Erythroblast (primary cell): ENCODE data around the gene ZYG11A.

Experiments
- GATA1 ChIP-seq: IDR thresholded peaks from 2 replicates; pipeline ENCODE4 v1.6.1; 2011; ENCODE audit warnings: low read depth, mild to moderate bottlenecking, control low read depth, low read length, moderate library complexity
- POLR2A ChIP-seq: IDR thresholded peaks from 2 replicates; pipeline ENCODE4 v1.6.1; 2011; ENCODE audit warnings: mild to moderate bottlenecking, low read length

DNA sequence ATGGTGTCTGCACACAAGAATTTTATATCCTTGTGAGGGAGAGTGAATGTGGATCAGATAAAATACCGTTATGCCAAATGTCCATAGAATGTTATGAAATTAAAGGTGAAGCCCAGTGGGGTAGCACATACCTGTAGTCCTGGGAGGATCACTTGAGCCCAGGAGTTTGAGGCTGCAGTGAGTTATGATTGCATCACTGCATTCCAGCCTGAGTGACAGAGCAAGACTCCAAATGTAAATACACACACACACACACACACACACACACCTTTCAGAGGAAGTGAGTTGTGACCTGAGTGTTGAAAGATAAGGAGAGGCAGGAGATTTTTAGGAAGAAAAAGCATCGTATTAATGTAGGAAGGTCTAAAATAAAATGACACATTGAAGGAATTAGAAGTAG lies 28.1 kb upstream of the ZYG11A start:
- TF ChIP-seq POLR2A, result no peak
- TF ChIP-seq GATA1, result no peak
